Right lobe of liver (tissue), 6 donors: ENCODE data around the gene BRICD5. TPM values are rescaled to one million over a fixed set of nuclear protein-coding genes. Genes with fewer than 3 reads are reported as not detected.

Experiments
- ATAC-seq, 4 donors: fragments of 200-7000 bp; cut with Tn5 transposase; one replicate each; pipeline ENCODE4 v1.9.1; 2020; ENCODE audit warnings: mild to moderate bottlenecking in 4 of 4, moderate library complexity in 4 of 4
- DNase-seq, 3 donors: peaks; one replicate each; pipeline ENCODE4 v3.0.0-alpha.2; 2020
- H3K27ac ChIP-seq, 3 donors: fragments of 200-600 bp; one replicate each; pipeline ENCODE4 v1.8.0; 2022
- H3K27me3 ChIP-seq, 2 donors: fragments of 200-600 bp; one replicate each; pipeline ENCODE4 v1.8.0; 2022
- H3K36me3 ChIP-seq, 4 donors: fragments of 200-600 bp; sonication (generic) in 1 of 4; one replicate each; pipeline versions ENCODE4 v1.5.1 to v1.8.0; 2017 to 2022; ENCODE audit warnings: control low read depth in 1 of 4
- H3K4me1 ChIP-seq, 4 donors: fragments of 200-600 bp; sonication (generic) in 1 of 4; one replicate each; pipeline versions ENCODE4 v1.5.1 to v1.8.0; 2017 to 2022; ENCODE audit warnings: control low read depth in 1 of 4
- H3K4me3 ChIP-seq, 3 donors: fragments of 200-600 bp; one replicate each; pipeline ENCODE4 v1.8.0; 2022
- H3K9me3 ChIP-seq, 4 donors: fragments of 200-600 bp; sonication (generic) in 1 of 4; one replicate each; pipeline versions ENCODE4 v1.5.1 to v1.8.0; 2017 to 2022; ENCODE audit warnings: control low read depth in 1 of 4
- CTCF ChIP-seq, 4 donors: fragments of 200-600 bp in 3 of 4; fragments of 450-650 bp in 1 of 4; IDR thresholded peaks; one replicate each; pipeline versions ENCODE4 v1.5.1 to v1.8.0; 2016 to 2022; ENCODE audit warnings: antibody characterized with exemption in 4 of 4, mild to moderate bottlenecking in 2 of 4
- POLR2A ChIP-seq: fragments of 450-650 bp; IDR thresholded peaks from one replicate; pipeline ENCODE4 v1.6.1; 2017; ENCODE audit warnings: antibody characterized with exemption, mild to moderate bottlenecking
- WGBS: methylation state at CpG from one replicate; pipeline ENCODE4 v1.1.6; 2018; ENCODE audit warnings: low coverage, low lambda C conversion rate; ENCODE audit not compliant: insufficient coverage; ENCODE audit errors: missing lambda C conversion rate; 5-methylcytosine and 5-hydroxymethylcytosine counted together
- intact Hi-C, 2 donors: fragments of 100-400 bp; cut with DNase I; formaldehyde crosslinking; loops; one replicate each; pipeline versions ENCODE4 v1.11.2 to v1.14.1; 2022
- total RNA-seq, 6 experiments: library from RNA; depleted of rRNA in 2 of 6; stranded (reverse); fragments of >200 nt in 2 of 6; fragmentation: NEBNext Ultra II Directional in 3 of 6; extraction: Animal tissue kit (Norgen Biotek cat#: 25700) in 3 of 6; gene quantifications; one replicate each; pipeline versions ENCODE4 v1.1.0 to v1.2.4, GENCODE V29; 2016 to 2023
- donor health status: DM: no; HTN: yes; CAD: no.
- donor health status: DM: no; HTN: no; CAD: no.
- donor health status: DM: no; HTN: no; CAD: no.
- donor health status: DM: no; HTN: yes; CAD: no.
- donor health status: DM: no; HTN: yes; CAD: no.

BRICD5 gene
- total RNA-seq, 6 experiments from 2014 or later = 0.74 to 3.7 (median 2.0) TPM

DNA sequence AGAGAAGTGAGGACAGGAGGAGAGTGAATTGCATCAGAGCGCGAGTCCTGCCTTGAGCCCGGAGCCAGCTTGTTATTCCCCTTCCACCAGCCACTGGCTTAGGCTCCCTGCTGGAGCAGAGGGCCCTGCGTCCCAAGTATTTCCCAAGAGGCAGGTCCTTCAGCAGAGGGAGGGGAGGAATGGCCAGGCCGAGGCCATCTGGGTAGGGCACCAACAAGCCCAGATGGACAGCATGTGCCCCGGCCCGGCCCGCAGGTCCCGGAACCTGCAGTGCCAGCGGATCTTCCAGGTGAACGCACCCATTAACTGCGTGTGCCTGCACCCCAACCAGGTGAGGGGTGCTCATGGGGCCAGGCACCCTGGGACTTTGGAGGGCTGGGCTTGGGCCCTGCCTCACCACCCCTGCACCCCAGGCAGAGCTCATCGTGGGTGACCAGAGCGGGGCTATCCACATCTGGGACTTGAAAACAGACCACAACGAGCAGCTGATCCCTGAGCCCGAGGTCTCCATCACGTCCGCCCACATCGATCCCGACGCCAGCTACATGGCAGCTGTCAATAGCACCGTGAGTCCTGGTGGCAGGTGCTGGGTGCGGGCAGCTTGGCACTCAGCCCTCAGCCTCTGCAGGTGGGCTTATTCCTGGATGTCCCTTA lies 3.8 kb downstream of the BRICD5 start:
- H3K36me3 ChIP-seq = peaks cover 0 to 19% (median 7%) of the 10 kb centered on the region in 4 donors
- ATAC-seq = no peak
- no peak for DNase-seq
- H3K4me3 ChIP-seq = no peak overlapping the region
- intact Hi-C loops = no loop called here
- TF ChIP-seq POLR2A (no peak), CTCF (IDR thresholded peaks at IDR 0.05) (no peak)
- H3K4me1 ChIP-seq = peaks cover 0 to 18% (median 6%) of the 10 kb centered on the region in 4 donors
- no peak overlapping the region for H3K27ac ChIP-seq
- whole genome bisulfite sequencing = 85% methylated on average over 5 of the region's 23 CpGs
- no peaks in the 10 kb centered on the region for H3K27me3 ChIP-seq
- no peaks in the 10 kb centered on the region for H3K9me3 ChIP-seq

- DNase-seq (no peak), ATAC-seq (no peak)
- Histone ChIP-seq H3K27ac (no peak overlapping the region), H3K9me3 (no peaks in the 10 kb centered on the region), H3K27me3 (no peaks in the 10 kb centered on the region), H3K4me1 (peaks cover 0 to 18% (median 6%) of the 10 kb centered on the region in 4 donors), H3K36me3 (peaks cover 0 to 19% (median 7%) of the 10 kb centered on the region in 4 donors), H3K4me3 (peak overlapping the region in 2 of 3 donors; percentile 74 to 99)
- WGBS = 60% methylated on average over 9 of the region's 18 CpGs
- TF ChIP-seq POLR2A = no peak
- no peak for TF ChIP-seq CTCF (IDR thresholded peaks at IDR 0.05)
- intact Hi-C loops = no loop called here
These were observed 4.3 kb downstream of the BRICD5 start for GRCh38 chr16:2206420-2206779.

GRCh38 chr16:2205967-2206313 lies 4.7 kb downstream of the BRICD5 start:
- no CpG with 5 or more reads among the region's 16 CpGs for WGBS
- DNase-seq (peak in 1 of 3 donors; percentile 50), ATAC-seq (peak in 3 of 4 donors; percentile 9 to 32 (median 11))
- Histone ChIP-seq H3K36me3 (peaks cover 0 to 19% (median 7%) of the 10 kb centered on the region in 4 donors), H3K27ac (peak overlapping the region; percentile 89 to 99 (median 97)), H3K27me3 (no peaks in the 10 kb centered on the region), H3K9me3 (no peaks in the 10 kb centered on the region), H3K4me3 (peak overlapping the region; percentile 74 to 99 (median 98)), H3K4me1 (peaks cover 0 to 18% (median 6%) of the 10 kb centered on the region in 4 donors)
- no peak for TF ChIP-seq CTCF (IDR thresholded peaks at IDR 0.05)
- TF ChIP-seq POLR2A = no peak
- intact Hi-C loops = no loop called here

- ATAC-seq (peak; percentile 89 to 97 (median 91)), DNase-seq (peak; percentile 89 to 90 (median 90))
- Histone ChIP-seq H3K27ac (peak within 1 kb of the TSS; percentile 89 to 99 (median 97)), H3K9me3 (no peaks in the 10 kb centered on the region), H3K36me3 (peaks cover 0 to 19% (median 7%) of the 10 kb centered on the region in 4 donors), H3K27me3 (no peaks in the 10 kb centered on the region), H3K4me3 (peak within 1 kb of the TSS; percentile 74 to 99 (median 98)), H3K4me1 (peaks cover 0 to 18% (median 6%) of the 10 kb centered on the region in 4 donors)
- TF ChIP-seq POLR2A (peak; percentile 64), CTCF (IDR thresholded peaks at IDR 0.05) (peak in 3 of 4 donors; percentile 12 to 31 (median 13))
- 0% methylated on average over 19 of the region's 93 CpGs for WGBS
- intact Hi-C loops = no loop called here
These were observed 5.3 kb downstream of the BRICD5 start, which contains the start of gene MLST8 for GRCh38 chr16:2205104-2205966. TSS of gene MLST8 (plus strand) at chr16:2205454. CDS start at chr16:2206086, 632 bp downstream.
